ENCODE data around the gene DPPA2. TPM values are rescaled to one million over a fixed set of nuclear protein-coding genes. Genes with fewer than 3 reads are reported as not detected.

DPPA2 gene
- total and polyA plus RNA-seq, 2 experiments from 2014 or later: not detected

DNA sequence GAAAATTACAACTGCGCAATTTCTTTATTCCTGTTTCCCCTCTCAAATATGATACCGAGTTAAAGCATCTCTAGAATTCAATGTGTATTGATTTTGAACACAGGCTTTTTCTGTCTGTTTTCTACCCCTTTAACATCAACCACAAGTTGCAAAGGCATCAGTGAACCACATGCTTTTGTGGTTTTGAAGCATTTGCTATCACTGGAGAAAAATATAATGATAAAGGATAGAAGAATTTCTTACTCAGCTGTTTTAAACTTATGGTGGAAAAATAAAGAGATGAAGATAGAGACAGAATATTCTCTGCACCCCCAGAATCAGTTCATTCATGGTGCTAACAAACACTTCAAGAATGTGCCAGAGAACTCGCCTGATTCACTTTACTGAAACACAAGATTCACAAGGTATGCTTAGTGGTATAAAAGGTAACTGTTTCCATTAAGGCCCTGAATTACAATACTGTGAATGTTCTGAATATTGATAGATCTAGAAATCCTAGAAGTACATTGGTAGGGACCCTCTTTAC, 30.5 kb upstream of the DPPA2 start:
- Histone ChIP-seq H3K9me2 (ENCODE audit: insufficient read depth) (no peaks in the 10 kb centered on the region), H3K9ac (no peak overlapping the region), H3K4me1 (ENCODE audit: insufficient read depth) (no peaks in the 10 kb centered on the region), H3K36me3 (ENCODE audit: low read depth) (no peaks in the 10 kb centered on the region), H3K4me3 (no peak overlapping the region), H3K27me3 (replicated peaks; ENCODE audit: insufficient read depth) (no peaks in the 10 kb centered on the region), H3K27ac (no peak overlapping the region), H3K4me2 (ENCODE audit: unreplicated experiment) (no peak overlapping the region), H2AFZ (no peak overlapping the region), H3K79me2 (ENCODE audit: insufficient read depth) (no peaks in the 10 kb centered on the region), H3F3A (ENCODE audit: insufficient read depth) (no peaks in the 10 kb centered on the region), H4K20me1 (ENCODE audit: insufficient read depth) (no peaks in the 10 kb centered on the region), H3K9me3 (ENCODE audit: low read depth) (no peaks in the 10 kb centered on the region)
- DNase-seq: no peak
- TF ChIP-seq EZH2 (IDR thresholded peaks at IDR 0.05; ENCODE audit: insufficient read depth, poor library complexity, severe bottlenecking): no peak
- no peak for TF ChIP-seq EZH2phosphoT487 (IDR thresholded peaks at IDR 0.05; ENCODE audit: insufficient read depth, low read depth)
- WGBS, 2 experiments (ENCODE audit: low coverage in 1 of 2, low lambda C conversion rate in 2 of 2, missing lambda C conversion rate in 2 of 2): 22 to 24% methylated on average over 3 of the region's 3 CpGs
- in situ Hi-C loops (cut with MboI): no loop called here

- Histone ChIP-seq H3K4me1 (ENCODE audit: insufficient read depth) (no peaks in the 10 kb centered on the region), H3K9me3 (ENCODE audit: low read depth) (no peaks in the 10 kb centered on the region), H3K9me2 (ENCODE audit: insufficient read depth) (no peaks in the 10 kb centered on the region), H3K4me3 (no peak overlapping the region), H3K79me2 (ENCODE audit: insufficient read depth) (no peaks in the 10 kb centered on the region), H3K36me3 (ENCODE audit: low read depth) (no peaks in the 10 kb centered on the region), H3K27me3 (replicated peaks; ENCODE audit: insufficient read depth) (no peaks in the 10 kb centered on the region), H3K9ac (no peak overlapping the region), H2AFZ (no peak overlapping the region), H3K27ac (no peak overlapping the region), H3K4me2 (ENCODE audit: unreplicated experiment) (no peak overlapping the region), H4K20me1 (ENCODE audit: insufficient read depth) (no peaks in the 10 kb centered on the region), H3F3A (ENCODE audit: insufficient read depth) (no peaks in the 10 kb centered on the region)
- WGBS, 2 experiments (ENCODE audit: low coverage in 1 of 2, low lambda C conversion rate in 2 of 2, missing lambda C conversion rate in 2 of 2): 12 to 18% methylated on average over 4 of the region's 4 CpGs
- in situ Hi-C loops (cut with MboI): no loop called here
- no peak for DNase-seq
- TF ChIP-seq EZH2 (IDR thresholded peaks at IDR 0.05; ENCODE audit: insufficient read depth, poor library complexity, severe bottlenecking): no peak
- no peak for TF ChIP-seq EZH2phosphoT487 (IDR thresholded peaks at IDR 0.05; ENCODE audit: insufficient read depth, low read depth)
These were observed 29.8 kb upstream of the DPPA2 start for GRCh38 chr3:109346099-109346498.

- H3K9me3 ChIP-seq (ENCODE audit: low read depth): no peaks in the 10 kb centered on the region
- no peaks in the 10 kb centered on the region for H3K36me3 ChIP-seq (ENCODE audit: low read depth)
- in situ Hi-C loops (cut with MboI): no loop called here
- no peak overlapping the region for H3K9ac ChIP-seq
- no peaks in the 10 kb centered on the region for H3K79me2 ChIP-seq (ENCODE audit: insufficient read depth)
- H2AFZ ChIP-seq: no peak overlapping the region
- H3K4me2 ChIP-seq (ENCODE audit: unreplicated experiment): no peak overlapping the region
- H3K4me1 ChIP-seq (ENCODE audit: insufficient read depth): no peaks in the 10 kb centered on the region
- TF ChIP-seq EZH2phosphoT487 (IDR thresholded peaks at IDR 0.05; ENCODE audit: insufficient read depth, low read depth) (no peak), EZH2 (IDR thresholded peaks at IDR 0.05; ENCODE audit: insufficient read depth, poor library complexity, severe bottlenecking) (no peak)
- no peaks in the 10 kb centered on the region for H3K9me2 ChIP-seq (ENCODE audit: insufficient read depth)
- H3K27me3 ChIP-seq (replicated peaks; ENCODE audit: insufficient read depth): no peaks in the 10 kb centered on the region; the same call in 1 of the 2 replicates
- no peak for DNase-seq
- H3K27ac ChIP-seq: no peak overlapping the region
- no peaks in the 10 kb centered on the region for H4K20me1 ChIP-seq (ENCODE audit: insufficient read depth)
- 20 to 23% methylated on average over 5 of the region's 5 CpGs for WGBS, 2 experiments (ENCODE audit: low coverage in 1 of 2, low lambda C conversion rate in 2 of 2, missing lambda C conversion rate in 2 of 2)
- no peaks in the 10 kb centered on the region for H3F3A ChIP-seq (ENCODE audit: insufficient read depth)
- no peak overlapping the region for H3K4me3 ChIP-seq
These were observed 23.7 kb upstream of the DPPA2 start for GRCh38 chr3:109339714-109340648.

GRCh38 chr3:109339197-109339596, 22.9 kb upstream of the DPPA2 start:
- WGBS, 2 experiments (ENCODE audit: low coverage in 1 of 2, low lambda C conversion rate in 2 of 2, missing lambda C conversion rate in 2 of 2): 18 to 22% methylated on average over 3 of the region's 3 CpGs

More at GRCh38 chr3:109339197-109339596, 22.9 kb upstream of the DPPA2 start:
- Histone ChIP-seq H3K36me3 (ENCODE audit: low read depth) (no peaks in the 10 kb centered on the region), H3K4me2 (ENCODE audit: unreplicated experiment) (no peak overlapping the region), H3K27ac (no peak overlapping the region), H3K4me1 (ENCODE audit: insufficient read depth) (no peaks in the 10 kb centered on the region), H2AFZ (no peak overlapping the region), H3K4me3 (no peak overlapping the region), H3K9me2 (ENCODE audit: insufficient read depth) (no peaks in the 10 kb centered on the region), H3K79me2 (ENCODE audit: insufficient read depth) (no peaks in the 10 kb centered on the region), H3K9me3 (ENCODE audit: low read depth) (no peaks in the 10 kb centered on the region), H3K9ac (no peak overlapping the region), H3F3A (ENCODE audit: insufficient read depth) (no peaks in the 10 kb centered on the region), H4K20me1 (ENCODE audit: insufficient read depth) (no peaks in the 10 kb centered on the region), H3K27me3 (replicated peaks; ENCODE audit: insufficient read depth) (no peaks in the 10 kb centered on the region; the same call in 1 of the 2 replicates)
- TF ChIP-seq EZH2 (IDR thresholded peaks at IDR 0.05; ENCODE audit: insufficient read depth, poor library complexity, severe bottlenecking) (no peak), EZH2phosphoT487 (IDR thresholded peaks at IDR 0.05; ENCODE audit: insufficient read depth, low read depth) (no peak)
- in situ Hi-C loops (cut with MboI): no loop called here
- no peak for DNase-seq
